Upper lobe of left lung (tissue), 4 donors: Measurements from ENCODE around the gene MAZ.

ENCODE experiments used
- EP300 ChIP-seq, 4 donors: sonication (generic); formaldehyde crosslinking; IDR thresholded peaks; one replicate each; pipeline ENCODE4 v1.5.1; 2017; ENCODE audit warnings: antibody characterized with exemption in 4 of 4, control low read depth in 2 of 4
- TF ChIP-seq, protein P1 (sequence below), 6 experiments: fragments of 450-650 bp in 4 of 6; fragments of 200-600 bp in 2 of 6; sonication (generic) in 2 of 6; IDR thresholded peaks; one replicate each; pipeline ENCODE4 v1.5.1; 2016 to 2019; ENCODE audit warnings: antibody characterized with exemption in 6 of 6

DNA sequence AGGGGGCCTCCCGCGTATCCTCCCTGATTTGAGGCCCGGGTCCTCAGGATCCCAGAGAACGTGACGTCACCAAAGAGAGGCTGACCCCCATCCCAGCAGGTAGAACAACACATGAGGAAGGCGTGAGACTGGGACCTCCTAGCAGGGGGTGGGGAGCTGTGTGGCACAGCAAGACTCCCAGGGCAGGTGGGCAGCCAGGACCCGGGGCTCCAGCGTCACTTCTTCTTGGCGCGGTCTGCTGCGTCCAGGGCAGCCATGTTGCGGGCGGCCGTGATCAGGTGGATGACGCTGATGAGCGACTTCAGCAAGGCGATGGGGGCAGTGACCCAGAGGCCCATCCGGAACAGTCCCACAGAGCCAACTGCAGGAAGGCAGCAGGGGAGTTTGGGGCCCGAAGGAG, 52.6 kb downstream of the MAZ start:
- TF ChIP-seq, protein P1, sequence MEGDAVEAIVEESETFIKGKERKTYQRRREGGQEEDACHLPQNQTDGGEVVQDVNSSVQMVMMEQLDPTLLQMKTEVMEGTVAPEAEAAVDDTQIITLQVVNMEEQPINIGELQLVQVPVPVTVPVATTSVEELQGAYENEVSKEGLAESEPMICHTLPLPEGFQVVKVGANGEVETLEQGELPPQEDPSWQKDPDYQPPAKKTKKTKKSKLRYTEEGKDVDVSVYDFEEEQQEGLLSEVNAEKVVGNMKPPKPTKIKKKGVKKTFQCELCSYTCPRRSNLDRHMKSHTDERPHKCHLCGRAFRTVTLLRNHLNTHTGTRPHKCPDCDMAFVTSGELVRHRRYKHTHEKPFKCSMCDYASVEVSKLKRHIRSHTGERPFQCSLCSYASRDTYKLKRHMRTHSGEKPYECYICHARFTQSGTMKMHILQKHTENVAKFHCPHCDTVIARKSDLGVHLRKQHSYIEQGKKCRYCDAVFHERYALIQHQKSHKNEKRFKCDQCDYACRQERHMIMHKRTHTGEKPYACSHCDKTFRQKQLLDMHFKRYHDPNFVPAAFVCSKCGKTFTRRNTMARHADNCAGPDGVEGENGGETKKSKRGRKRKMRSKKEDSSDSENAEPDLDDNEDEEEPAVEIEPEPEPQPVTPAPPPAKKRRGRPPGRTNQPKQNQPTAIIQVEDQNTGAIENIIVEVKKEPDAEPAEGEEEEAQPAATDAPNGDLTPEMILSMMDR (IDR thresholded peaks at IDR 0.05): no peak
- no peak for TF ChIP-seq EP300 (IDR thresholded peaks at IDR 0.05)
